ENCODE data around the gene NPAS3.

Gene NPAS3

GRCh38 chr14:33249233-33249820 is 310.6 kb downstream of the NPAS3 start:
- H3K27me3 ChIP-seq (ENCODE audit: control insufficient read depth, insufficient read depth, low read length) = no peaks in the 10 kb centered on the region
- no peak overlapping the region for H3K4me3 ChIP-seq (ENCODE audit: low read length)
- H3K27ac ChIP-seq (ENCODE audit: low read length) = no peak overlapping the region
- no peaks in the 10 kb centered on the region for H3K36me3 ChIP-seq (ENCODE audit: control insufficient read depth, insufficient read depth, low read length)
- DNase-seq (ENCODE audit: low read depth, low spot score) = no peak
- H3K9me3 ChIP-seq (ENCODE audit: control insufficient read depth, insufficient read depth, low read length) = no peaks in the 10 kb centered on the region
- no peaks in the 10 kb centered on the region for H3K4me1 ChIP-seq (ENCODE audit: control insufficient read depth, insufficient read depth, low read length)
- WGBS (ENCODE audit: insufficient coverage, insufficient read length) = no CpG with 5 or more reads among the region's 6 CpGs

- H3K9me3 ChIP-seq (ENCODE audit: control insufficient read depth, insufficient read depth, low read length) = no peaks in the 10 kb centered on the region
- no peaks in the 10 kb centered on the region for H3K27me3 ChIP-seq (ENCODE audit: control insufficient read depth, insufficient read depth, low read length)
- no CpG with 5 or more reads among the region's 2 CpGs for WGBS (ENCODE audit: insufficient coverage, insufficient read length)
Measured at GRCh38 chr14:33250963-33251362, 312.3 kb downstream of the NPAS3 start.

GRCh38 chr14:33254342-33254741 is 315.7 kb downstream of the NPAS3 start:
- Histone ChIP-seq H3K9me3 (ENCODE audit: control insufficient read depth, insufficient read depth, low read length) (no peaks in the 10 kb centered on the region), H3K4me1 (ENCODE audit: control insufficient read depth, insufficient read depth, low read length) (no peaks in the 10 kb centered on the region), H3K36me3 (ENCODE audit: control insufficient read depth, insufficient read depth, low read length) (no peaks in the 10 kb centered on the region), H3K27me3 (ENCODE audit: control insufficient read depth, insufficient read depth, low read length) (no peaks in the 10 kb centered on the region), H3K27ac (ENCODE audit: low read length) (no peak overlapping the region), H3K4me3 (ENCODE audit: low read length) (no peak overlapping the region)
- WGBS (ENCODE audit: insufficient coverage, insufficient read length) = no CpG with 5 or more reads among the region's 3 CpGs
- DNase-seq (ENCODE audit: low read depth, low spot score) = no peak

More at GRCh38 chr14:33250963-33251362, 312.3 kb downstream of the NPAS3 start:
- no peaks in the 10 kb centered on the region for H3K4me1 ChIP-seq (ENCODE audit: control insufficient read depth, insufficient read depth, low read length)
- H3K4me3 ChIP-seq (ENCODE audit: low read length) = no peak overlapping the region
- DNase-seq (ENCODE audit: low read depth, low spot score) = no peak
- H3K27ac ChIP-seq (ENCODE audit: low read length) = no peak overlapping the region
- no peaks in the 10 kb centered on the region for H3K36me3 ChIP-seq (ENCODE audit: control insufficient read depth, insufficient read depth, low read length)

GRCh38 chr14:33254861-33255395 is 316.2 kb downstream of the NPAS3 start:
- Histone ChIP-seq H3K27me3 (ENCODE audit: control insufficient read depth, insufficient read depth, low read length) (no peaks in the 10 kb centered on the region), H3K4me1 (ENCODE audit: control insufficient read depth, insufficient read depth, low read length) (no peaks in the 10 kb centered on the region), H3K4me3 (ENCODE audit: low read length) (no peak overlapping the region), H3K9me3 (ENCODE audit: control insufficient read depth, insufficient read depth, low read length) (no peaks in the 10 kb centered on the region), H3K36me3 (ENCODE audit: control insufficient read depth, insufficient read depth, low read length) (no peaks in the 10 kb centered on the region), H3K27ac (ENCODE audit: low read length) (no peak overlapping the region)
- DNase-seq (ENCODE audit: low read depth, low spot score) = no peak
- WGBS (ENCODE audit: insufficient coverage, insufficient read length) = no CpG with 5 or more reads among the region's 1 CpG

GRCh38 chr14:33257796-33258195 is 319.1 kb downstream of the NPAS3 start:
- Histone ChIP-seq H3K36me3 (ENCODE audit: control insufficient read depth, insufficient read depth, low read length) (no peaks in the 10 kb centered on the region), H3K4me1 (ENCODE audit: control insufficient read depth, insufficient read depth, low read length) (no peaks in the 10 kb centered on the region), H3K9me3 (ENCODE audit: control insufficient read depth, insufficient read depth, low read length) (no peaks in the 10 kb centered on the region), H3K4me3 (ENCODE audit: low read length) (no peak overlapping the region), H3K27me3 (ENCODE audit: control insufficient read depth, insufficient read depth, low read length) (no peaks in the 10 kb centered on the region), H3K27ac (ENCODE audit: low read length) (no peak overlapping the region)
- DNase-seq (ENCODE audit: low read depth, low spot score) = no peak
- no CpG with 5 or more reads among the region's 2 CpGs for WGBS (ENCODE audit: insufficient coverage, insufficient read length)

GRCh38 chr14:33259764-33260163 is 321.1 kb downstream of the NPAS3 start:
- Histone ChIP-seq H3K36me3 (ENCODE audit: control insufficient read depth, insufficient read depth, low read length) (no peaks in the 10 kb centered on the region), H3K4me3 (ENCODE audit: low read length) (no peak overlapping the region), H3K4me1 (ENCODE audit: control insufficient read depth, insufficient read depth, low read length) (no peaks in the 10 kb centered on the region), H3K9me3 (ENCODE audit: control insufficient read depth, insufficient read depth, low read length) (no peaks in the 10 kb centered on the region), H3K27ac (ENCODE audit: low read length) (no peak overlapping the region), H3K27me3 (ENCODE audit: control insufficient read depth, insufficient read depth, low read length) (no peaks in the 10 kb centered on the region)
- no CpG with 5 or more reads among the region's 6 CpGs for WGBS (ENCODE audit: insufficient coverage, insufficient read length)
- no peak for DNase-seq (ENCODE audit: low read depth, low spot score)

GRCh38 chr14:33271216-33271615 is 332.5 kb downstream of the NPAS3 start:
- H3K9me3 ChIP-seq (ENCODE audit: control insufficient read depth, insufficient read depth, low read length) = no peaks in the 10 kb centered on the region
- H3K36me3 ChIP-seq (ENCODE audit: control insufficient read depth, insufficient read depth, low read length) = no peaks in the 10 kb centered on the region
- no CpG with 5 or more reads among the region's 2 CpGs for WGBS (ENCODE audit: insufficient coverage, insufficient read length)
- no peak overlapping the region for H3K27ac ChIP-seq (ENCODE audit: low read length)
- H3K27me3 ChIP-seq (ENCODE audit: control insufficient read depth, insufficient read depth, low read length) = no peaks in the 10 kb centered on the region
- H3K4me1 ChIP-seq (ENCODE audit: control insufficient read depth, insufficient read depth, low read length) = no peaks in the 10 kb centered on the region
- no peak overlapping the region for H3K4me3 ChIP-seq (ENCODE audit: low read length)
- no peak for DNase-seq (ENCODE audit: low read depth, low spot score)

GRCh38 chr14:33271891-33272290 is 333.2 kb downstream of the NPAS3 start:
- no peaks in the 10 kb centered on the region for H3K9me3 ChIP-seq (ENCODE audit: control insufficient read depth, insufficient read depth, low read length)

GRCh38 chr14:33273978-33274377 is 335.3 kb downstream of the NPAS3 start:
- Histone ChIP-seq H3K27ac (ENCODE audit: low read length) (no peak overlapping the region), H3K36me3 (ENCODE audit: control insufficient read depth, insufficient read depth, low read length) (no peaks in the 10 kb centered on the region), H3K4me1 (ENCODE audit: control insufficient read depth, insufficient read depth, low read length) (no peaks in the 10 kb centered on the region), H3K4me3 (ENCODE audit: low read length) (no peak overlapping the region), H3K9me3 (ENCODE audit: control insufficient read depth, insufficient read depth, low read length) (no peaks in the 10 kb centered on the region), H3K27me3 (ENCODE audit: control insufficient read depth, insufficient read depth, low read length) (no peaks in the 10 kb centered on the region)
- DNase-seq (ENCODE audit: low read depth, low spot score) = no peak
- WGBS (ENCODE audit: insufficient coverage, insufficient read length) = no CpG with 5 or more reads among the region's 4 CpGs

More at GRCh38 chr14:33271891-33272290, 333.2 kb downstream of the NPAS3 start:
- no peak overlapping the region for H3K27ac ChIP-seq (ENCODE audit: low read length)
- H3K4me3 ChIP-seq (ENCODE audit: low read length) = no peak overlapping the region
- H3K36me3 ChIP-seq (ENCODE audit: control insufficient read depth, insufficient read depth, low read length) = no peaks in the 10 kb centered on the region
- no peaks in the 10 kb centered on the region for H3K27me3 ChIP-seq (ENCODE audit: control insufficient read depth, insufficient read depth, low read length)
- DNase-seq (ENCODE audit: low read depth, low spot score) = no peak
- no CpG with 5 or more reads among the region's 2 CpGs for WGBS (ENCODE audit: insufficient coverage, insufficient read length)
- no peaks in the 10 kb centered on the region for H3K4me1 ChIP-seq (ENCODE audit: control insufficient read depth, insufficient read depth, low read length)

- Histone ChIP-seq H3K4me1 (ENCODE audit: control insufficient read depth, insufficient read depth, low read length) (no peaks in the 10 kb centered on the region), H3K27ac (ENCODE audit: low read length) (no peak overlapping the region), H3K9me3 (ENCODE audit: control insufficient read depth, insufficient read depth, low read length) (no peaks in the 10 kb centered on the region), H3K4me3 (ENCODE audit: low read length) (no peak overlapping the region), H3K36me3 (ENCODE audit: control insufficient read depth, insufficient read depth, low read length) (no peaks in the 10 kb centered on the region), H3K27me3 (ENCODE audit: control insufficient read depth, insufficient read depth, low read length) (no peaks in the 10 kb centered on the region)
- DNase-seq (ENCODE audit: low read depth, low spot score) = no peak
- WGBS (ENCODE audit: insufficient coverage, insufficient read length) = no CpG with 5 or more reads among the region's 4 CpGs
Measured at GRCh38 chr14:33275879-33276278, 337.2 kb downstream of the NPAS3 start.

GRCh38 chr14:33279865-33280264 is 341.2 kb downstream of the NPAS3 start:
- H3K4me1 ChIP-seq (ENCODE audit: control insufficient read depth, insufficient read depth, low read length) = no peaks in the 10 kb centered on the region
- WGBS (ENCODE audit: insufficient coverage, insufficient read length) = no CpG with 5 or more reads among the region's 3 CpGs
- H3K36me3 ChIP-seq (ENCODE audit: control insufficient read depth, insufficient read depth, low read length) = no peaks in the 10 kb centered on the region
- H3K27ac ChIP-seq (ENCODE audit: low read length) = no peak overlapping the region
- H3K27me3 ChIP-seq (ENCODE audit: control insufficient read depth, insufficient read depth, low read length) = no peaks in the 10 kb centered on the region
- no peak overlapping the region for H3K4me3 ChIP-seq (ENCODE audit: low read length)
- DNase-seq (ENCODE audit: low read depth, low spot score) = no peak
- H3K9me3 ChIP-seq (ENCODE audit: control insufficient read depth, insufficient read depth, low read length) = no peaks in the 10 kb centered on the region
